CD4-positive, alpha-beta T cell treated with Interleukin-17A for 1 hour (primary cell): ENCODE data around the gene FAM120A.
A peak's percentile ranks its signal among the peaks of the same experiment; 100 is the strongest.
"Not testable (repeated sequence)": the region's sequence is repeated elsewhere in the genome, so short reads cannot be mapped to it uniquely, and the experiment has no call there.

Experiments
- DNase-seq: peaks from one replicate; pipeline ENCODE4 v3.0.0-alpha.2; 2020

The FAM120A gene, protein sequence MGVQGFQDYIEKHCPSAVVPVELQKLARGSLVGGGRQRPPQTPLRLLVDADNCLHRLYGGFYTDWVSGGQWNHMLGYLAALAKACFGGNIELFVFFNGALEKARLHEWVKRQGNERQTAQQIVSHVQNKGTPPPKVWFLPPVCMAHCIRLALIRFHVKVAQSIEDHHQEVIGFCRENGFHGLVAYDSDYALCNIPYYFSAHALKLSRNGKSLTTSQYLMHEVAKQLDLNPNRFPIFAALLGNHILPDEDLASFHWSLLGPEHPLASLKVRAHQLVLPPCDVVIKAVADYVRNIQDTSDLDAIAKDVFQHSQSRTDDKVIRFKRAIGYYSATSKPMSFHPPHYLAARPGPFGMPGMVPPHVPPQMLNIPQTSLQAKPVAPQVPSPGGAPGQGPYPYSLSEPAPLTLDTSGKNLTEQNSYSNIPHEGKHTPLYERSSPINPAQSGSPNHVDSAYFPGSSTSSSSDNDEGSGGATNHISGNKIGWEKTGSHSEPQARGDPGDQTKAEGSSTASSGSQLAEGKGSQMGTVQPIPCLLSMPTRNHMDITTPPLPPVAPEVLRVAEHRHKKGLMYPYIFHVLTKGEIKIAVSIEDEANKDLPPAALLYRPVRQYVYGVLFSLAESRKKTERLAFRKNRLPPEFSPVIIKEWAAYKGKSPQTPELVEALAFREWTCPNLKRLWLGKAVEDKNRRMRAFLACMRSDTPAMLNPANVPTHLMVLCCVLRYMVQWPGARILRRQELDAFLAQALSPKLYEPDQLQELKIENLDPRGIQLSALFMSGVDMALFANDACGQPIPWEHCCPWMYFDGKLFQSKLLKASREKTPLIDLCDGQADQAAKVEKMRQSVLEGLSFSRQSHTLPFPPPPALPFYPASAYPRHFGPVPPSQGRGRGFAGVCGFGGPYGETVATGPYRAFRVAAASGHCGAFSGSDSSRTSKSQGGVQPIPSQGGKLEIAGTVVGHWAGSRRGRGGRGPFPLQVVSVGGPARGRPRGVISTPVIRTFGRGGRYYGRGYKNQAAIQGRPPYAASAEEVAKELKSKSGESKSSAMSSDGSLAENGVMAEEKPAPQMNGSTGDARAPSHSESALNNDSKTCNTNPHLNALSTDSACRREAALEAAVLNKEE

DNA sequence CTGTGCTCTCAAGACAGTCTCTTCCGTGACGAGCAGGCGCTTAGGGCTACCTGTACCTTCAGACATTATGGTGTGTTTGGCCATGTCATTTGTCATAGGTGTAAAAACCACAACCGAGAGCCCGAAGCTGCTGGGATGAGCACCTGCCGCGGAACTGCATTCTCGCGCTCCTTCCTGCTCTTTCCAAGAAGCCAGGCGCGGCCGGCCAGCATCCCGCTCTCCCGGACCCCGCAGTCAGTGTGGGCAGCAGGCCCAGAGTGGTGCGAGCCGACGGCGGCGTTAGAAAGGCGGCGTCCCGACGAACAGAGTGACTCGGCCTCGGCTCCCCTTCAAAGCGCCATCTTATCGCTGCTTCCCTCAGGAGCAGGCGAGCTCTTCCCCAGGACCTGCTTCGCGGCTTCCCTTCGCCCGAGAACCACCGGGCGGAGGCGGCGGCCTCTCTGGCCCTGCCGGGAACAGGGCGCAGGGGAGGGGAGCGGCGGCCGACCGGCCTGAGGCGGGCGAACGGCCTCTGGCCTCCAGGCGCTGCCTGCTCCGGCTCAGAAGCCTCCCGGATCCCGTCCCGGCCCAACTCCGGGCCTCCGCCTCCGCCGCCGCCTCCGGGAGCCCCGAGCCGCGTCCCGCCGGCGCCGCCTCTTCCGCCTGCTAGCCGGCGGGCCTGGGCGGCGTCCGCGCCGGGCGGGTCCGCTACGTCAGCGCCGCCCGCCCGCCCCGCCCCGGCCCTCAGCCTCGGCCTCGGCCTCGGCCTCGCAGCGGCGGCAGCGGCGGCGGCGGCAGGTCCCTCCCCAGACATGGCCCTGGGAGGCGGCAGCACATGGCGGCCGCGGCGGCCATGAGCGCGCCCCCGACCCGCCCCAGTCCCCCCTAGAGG lies at the start of gene FAM120A:
Gene FAM120A (plus strand): TSS at position 741 of the 871 bp plus-strand sequence. CDS start 231 bp downstream, outside the sequence.
- peak; percentile 79 for DNase-seq

DNA sequence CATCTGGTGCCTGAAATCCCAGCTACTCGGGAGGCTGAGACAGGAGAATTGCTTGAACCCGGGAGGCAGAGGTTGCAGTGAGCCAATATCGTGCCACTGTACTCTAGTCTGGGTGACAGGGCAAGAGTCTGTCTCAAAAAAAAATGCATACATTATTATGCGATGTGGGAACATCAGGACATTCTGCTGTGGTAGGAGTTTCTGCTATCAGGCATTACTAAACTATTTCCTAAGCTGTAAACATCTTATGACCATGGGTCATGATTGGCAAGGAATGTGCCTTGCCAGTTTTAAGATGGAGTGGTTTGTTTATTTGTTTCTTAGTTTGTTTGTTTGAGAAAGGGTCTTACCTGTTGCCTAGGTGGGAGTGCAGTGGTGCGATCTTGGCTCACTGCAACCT lies 45.1 kb upstream of the FAM120A start:
- no peak for DNase-seq

DNA sequence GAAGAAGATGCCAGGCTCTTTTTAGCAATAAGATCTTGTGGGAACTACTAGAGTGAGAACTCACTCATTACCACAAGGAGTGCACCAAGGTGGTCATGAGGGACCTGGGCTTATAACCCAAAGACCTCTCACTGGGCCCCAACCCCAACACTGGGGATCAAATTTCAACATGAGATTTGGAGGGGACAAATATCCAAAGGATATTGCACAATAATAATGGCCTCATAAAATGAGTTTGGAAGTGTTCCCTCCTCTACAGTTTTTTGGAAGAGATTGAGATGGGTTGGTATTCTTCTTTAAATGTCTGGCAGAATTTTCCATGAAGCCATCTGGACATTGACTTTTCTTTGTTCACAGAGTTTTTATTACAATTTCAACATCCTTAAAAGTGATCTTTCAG lies 38.0 kb upstream of the FAM120A start:
- DNase-seq = no peak

DNA sequence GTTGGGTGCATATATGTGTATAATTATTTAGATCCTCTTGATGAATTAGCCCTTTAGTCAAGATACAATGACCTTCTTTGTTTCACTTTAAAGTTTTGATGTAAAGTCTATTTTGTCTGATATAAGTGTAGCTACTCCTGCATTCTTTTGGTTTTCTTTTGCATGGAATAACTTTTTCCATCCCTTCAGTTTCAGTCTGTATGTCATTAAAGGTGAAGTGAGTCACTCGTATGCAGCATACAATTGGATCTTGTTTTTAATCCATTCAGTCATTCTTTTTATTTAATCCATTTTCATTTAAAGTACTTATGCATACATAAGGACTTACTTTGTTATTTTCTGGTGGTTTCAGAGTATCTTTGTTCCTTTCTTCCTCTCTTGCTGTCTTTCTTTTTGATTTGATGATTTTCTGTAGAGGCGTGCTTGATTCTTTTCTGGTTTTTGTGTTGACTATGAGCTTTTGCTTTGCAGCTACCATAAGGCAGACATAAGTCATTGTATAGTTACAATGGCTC lies 36.3 kb upstream of the FAM120A start:
- no peak for DNase-seq

DNA sequence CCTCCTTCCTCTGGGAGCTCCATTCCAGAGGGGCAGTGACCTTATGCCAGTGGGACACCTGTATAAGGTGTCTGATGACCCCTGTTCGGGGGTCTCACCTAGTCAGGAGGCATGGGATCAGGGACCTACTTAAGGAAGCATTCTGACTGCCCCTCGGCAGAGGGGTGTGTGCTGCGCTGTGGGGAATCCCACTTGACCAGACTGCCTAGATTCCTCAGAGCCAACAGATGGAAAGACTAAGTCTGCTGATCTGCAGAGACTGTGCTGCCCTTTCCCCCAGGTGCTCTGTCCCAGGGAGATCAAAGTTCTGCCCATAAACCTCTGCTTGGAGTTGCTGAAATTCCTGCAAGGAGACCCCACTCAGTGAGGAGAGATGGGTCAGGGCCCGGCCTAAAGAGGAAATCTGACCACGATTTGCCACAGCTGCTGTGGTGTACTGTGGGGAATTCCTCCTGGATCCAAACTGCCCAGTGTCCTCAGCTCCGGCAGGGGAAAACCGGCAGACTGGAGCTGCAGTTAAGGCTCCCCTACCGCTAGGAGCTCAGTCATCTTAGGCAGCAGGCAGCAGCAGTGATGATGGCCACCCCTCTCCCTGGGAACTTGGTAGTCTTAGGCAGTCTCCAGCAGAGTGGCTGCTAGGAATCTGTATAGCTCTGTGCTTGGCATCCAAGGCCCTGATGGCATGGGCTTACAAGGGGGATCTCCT lies 34.8 kb upstream of the FAM120A start:
- DNase-seq = no peak

DNA sequence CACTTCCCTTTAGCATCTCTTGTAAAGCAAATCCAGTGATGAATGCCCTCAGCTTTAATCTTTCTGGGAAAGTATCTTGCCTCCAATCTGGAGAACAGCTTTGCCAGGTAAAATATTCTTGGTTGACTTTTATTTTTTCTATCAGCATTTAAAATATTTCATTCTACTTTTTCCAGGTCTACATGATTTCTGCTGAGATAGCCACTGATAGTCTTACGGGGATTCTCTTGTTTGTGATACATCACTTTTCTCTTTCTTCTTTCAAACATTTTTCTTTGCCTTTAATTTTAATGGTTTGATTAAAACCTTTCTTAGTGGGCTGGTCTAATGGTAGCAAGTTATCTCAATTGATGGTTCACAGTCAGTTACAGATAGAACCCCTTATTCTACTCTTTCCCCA lies 33.9 kb upstream of the FAM120A start:
- no peak for DNase-seq

DNA sequence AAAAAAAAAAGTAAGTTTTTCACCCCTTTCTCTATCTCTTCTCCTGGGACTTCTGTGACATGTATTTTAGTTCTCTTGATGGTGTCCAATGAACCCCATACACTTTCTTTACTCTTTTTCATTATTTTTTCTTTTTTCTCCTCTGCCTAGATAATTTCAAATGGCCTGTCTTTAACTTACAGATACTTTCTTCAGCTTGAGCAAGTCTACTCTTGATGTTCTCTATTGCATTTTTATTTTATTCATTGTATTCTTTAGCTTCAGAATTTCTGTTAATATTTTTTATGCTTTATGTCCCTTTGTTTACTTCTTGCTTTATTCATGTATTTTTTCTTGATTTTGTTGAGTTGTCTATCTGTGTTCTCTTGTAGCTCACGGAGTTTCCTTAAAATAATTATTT lies 32.5 kb upstream of the FAM120A start:
- no peak for DNase-seq

DNA sequence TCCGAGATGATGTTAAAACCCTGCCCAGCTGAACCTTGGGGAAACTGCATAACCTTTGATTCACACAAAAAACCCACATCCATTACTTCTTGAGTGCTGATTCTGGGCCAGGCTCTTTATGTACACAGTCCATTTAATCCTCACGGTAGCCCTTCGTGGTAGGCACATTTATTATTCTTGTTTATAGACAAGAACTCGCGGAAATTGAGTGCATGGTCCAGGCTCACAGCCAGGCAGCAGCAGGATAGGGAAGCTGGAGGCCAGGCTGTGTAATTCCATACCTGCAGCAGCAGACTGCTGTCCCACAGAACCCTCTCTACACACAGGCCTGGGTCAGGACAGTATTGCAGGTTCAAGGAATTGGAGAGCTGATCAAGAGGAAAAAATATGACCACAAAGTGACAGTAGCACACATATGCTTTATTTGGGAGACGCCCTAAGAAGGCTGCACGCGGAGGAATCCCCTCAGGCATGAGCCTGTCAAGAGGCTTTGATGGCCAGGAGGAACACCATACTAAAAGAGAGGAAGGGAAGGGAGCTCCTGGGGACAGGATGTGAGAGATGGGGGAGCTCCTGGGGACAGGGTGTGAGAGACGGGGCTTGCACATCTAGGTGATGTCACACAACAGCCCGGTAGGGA lies 28.4 kb upstream of the FAM120A start:
- no peak for DNase-seq

DNA sequence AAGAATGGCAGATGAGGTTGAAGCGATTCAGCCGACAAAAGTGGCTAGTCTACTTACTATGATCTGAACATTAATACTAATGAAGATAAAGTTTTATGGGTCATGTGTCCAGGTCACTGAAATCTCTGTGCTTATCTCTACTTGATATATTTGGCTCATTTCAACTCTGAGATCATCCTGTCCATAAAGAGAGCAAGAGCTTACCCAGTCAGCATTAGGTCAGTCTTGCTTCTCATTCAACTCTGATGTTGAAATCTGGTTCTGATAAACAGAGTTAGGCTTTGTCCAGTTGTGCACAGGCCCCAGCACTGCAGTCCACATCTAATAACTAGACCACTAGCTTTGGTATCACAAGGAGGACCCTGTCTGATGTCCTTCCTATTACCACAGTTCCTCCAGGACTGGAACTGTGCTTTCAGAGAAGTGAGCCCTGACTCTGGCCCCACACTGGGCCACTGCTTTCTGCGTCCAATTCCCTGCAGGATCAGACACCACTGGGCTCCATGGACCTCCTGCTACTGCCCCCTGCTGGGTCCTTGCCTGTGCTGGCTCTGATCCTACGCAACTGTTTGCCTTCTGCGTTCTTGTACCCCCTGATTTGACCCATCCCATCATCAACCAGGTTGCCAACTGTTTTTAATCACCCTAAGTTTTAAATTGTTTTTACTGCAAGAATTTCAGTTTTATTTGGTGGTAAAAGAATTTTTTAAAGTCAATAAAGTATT lies 23.7 kb upstream of the FAM120A start:
- DNase-seq = no peak

DNA sequence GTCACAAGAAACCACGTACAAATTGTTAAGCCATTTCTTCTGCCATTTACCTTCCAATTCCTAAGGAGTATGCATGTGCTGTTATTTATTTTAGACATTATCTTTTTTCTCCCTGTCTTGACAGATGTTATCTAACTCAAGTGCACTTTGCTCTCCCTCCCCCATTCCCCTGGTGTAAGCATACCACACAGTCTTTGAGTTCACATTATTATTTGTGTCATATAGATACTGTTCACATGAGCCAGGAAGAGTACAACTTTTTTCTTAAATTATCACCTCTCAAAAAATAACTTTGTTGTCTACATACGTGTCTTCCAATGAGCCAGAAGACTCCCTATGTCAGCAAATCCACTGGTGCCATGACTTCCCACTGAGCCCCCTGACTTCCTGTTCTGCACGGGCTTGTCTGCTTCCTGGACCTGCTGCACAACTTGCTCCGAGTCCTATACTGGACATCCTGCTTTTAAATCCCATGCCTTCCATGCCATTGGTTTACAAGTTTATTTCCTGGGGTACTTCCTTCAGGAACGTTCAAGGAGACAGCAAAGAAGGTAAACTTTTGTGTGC lies 19.9 kb upstream of the FAM120A start:
- no peak for DNase-seq

DNA sequence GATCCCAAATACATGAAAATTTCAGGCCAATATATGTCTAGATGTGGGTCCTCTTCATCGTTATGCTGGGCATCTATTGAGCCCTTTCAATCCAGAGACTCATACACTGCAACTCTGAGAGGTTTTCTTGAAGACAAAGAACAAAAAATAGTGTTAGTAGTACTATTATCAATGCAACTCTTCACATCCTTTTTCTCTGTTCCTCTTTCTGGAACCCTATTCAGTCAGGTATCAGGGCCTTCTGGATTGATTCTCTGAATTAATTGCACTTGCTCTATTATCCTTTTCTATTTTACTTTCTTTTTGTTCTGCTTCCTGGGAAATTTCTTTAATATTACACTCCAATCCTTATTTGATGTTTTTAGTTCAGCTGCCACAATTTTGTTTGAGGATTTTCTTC lies 18.5 kb upstream of the FAM120A start:
- DNase-seq = no peak

DNA sequence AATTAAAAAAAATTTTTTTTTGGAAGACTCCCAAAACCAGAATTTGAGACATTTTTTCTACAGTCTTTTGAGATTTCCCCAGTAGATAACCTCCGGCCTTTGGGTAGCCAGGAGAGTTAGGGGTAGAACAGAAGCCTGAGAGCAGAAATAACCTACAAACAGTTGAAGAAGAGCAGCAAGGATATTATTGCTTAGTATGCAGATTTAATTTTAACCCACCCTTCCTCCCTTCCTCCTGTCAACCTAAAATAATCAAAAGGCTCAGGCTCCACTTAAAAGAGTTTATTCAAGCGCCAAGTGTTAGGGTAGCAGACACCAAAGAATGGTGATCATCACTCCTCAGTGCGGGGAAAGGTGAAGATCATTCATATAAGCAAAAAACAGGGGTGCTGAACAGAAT lies 17.4 kb upstream of the FAM120A start:
- DNase-seq = no peak

DNA sequence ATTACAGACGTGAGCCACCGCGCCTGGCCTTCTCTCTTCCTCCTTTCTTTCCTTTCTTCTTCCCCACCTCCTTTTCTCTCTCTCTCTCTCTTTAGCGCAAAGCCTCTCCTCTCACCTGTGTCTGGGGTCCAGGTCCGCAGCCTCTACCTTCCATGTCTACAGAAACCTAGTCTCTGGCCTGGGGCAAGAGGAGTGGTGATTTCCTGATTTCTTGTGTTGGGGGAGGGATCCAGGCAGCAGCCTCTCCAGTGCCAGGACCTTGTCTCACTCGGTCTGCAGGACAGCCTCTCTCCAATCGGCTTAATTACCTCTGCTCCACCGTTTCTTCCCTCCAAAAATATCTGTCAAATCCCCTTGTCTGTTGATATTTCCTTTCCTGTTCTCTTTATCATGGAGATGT lies 16.1 kb upstream of the FAM120A start:
- DNase-seq = no peak

DNA sequence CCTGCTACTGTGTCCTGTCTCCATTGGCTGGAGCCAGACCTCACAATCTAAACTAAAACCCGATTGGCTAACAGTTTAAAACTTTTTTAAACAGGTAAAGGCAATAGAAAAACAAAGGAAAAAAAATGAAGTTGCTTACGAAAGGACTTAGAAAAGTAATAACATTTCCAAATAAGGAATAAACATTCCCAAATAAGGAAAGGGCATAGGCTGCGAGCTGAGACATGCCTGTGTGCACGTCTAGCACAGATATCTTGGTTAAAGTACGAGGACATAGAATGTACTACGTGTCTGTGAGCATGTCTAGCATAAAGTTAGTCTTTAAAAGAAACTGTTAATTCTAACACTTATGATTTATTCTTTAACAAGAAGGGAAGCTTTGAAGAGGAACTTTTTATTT lies 15.3 kb upstream of the FAM120A start:
- no peak for DNase-seq

DNA sequence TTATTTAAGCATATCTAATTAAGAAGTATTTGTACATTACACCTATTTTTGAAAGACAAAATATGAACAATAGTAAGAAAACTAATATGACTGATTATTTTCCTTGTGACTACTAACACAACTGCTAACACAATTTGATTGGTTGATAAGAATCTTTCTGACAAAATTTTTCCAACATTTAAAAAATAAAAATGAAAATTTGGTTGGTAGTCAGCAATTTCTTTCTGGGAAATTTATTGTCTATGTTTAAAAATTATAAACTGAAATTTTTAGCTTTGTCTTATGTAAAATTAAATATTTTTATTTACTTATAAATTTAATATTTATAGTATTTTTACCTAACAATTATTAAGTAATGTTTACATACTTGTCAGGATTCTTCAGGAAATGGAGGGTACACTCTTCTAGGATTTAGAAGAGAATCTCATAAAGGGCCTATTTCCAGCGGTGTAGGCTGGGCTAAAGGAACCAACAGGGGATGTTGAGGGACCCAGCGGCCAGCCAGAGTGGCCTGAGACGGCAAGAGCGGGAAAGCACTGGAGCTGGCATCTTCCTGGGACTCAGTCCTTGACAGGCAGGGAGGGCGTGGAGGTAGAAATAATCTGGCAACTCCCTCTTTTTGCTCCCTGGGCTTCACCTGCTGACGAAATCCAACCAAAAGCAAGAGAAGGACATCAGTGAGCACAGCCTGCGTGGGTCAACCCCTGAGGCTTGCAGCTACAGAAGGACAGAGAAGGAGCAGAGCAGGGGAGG lies 14.7 kb upstream of the FAM120A start:
- DNase-seq = no peak

DNA sequence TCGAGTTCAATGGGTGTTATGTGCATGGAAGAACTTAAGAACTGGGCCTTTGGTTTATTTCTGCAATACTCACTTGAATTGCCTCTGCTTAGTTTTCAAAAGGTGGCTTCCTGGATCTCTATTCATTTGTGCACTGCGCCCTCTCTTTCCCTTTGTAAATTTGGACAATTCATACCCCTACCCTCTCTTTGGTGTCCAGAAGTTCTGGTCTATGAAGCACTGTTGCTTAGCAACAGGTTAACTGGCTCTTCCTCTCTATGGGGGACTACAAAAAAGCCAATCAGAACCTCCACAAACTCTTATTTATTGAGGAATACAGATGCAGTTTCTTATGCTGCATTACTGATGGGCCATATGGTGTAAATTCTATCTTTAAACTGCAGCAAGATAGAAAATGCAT lies 13.5 kb upstream of the FAM120A start:
- DNase-seq = no peak

DNA sequence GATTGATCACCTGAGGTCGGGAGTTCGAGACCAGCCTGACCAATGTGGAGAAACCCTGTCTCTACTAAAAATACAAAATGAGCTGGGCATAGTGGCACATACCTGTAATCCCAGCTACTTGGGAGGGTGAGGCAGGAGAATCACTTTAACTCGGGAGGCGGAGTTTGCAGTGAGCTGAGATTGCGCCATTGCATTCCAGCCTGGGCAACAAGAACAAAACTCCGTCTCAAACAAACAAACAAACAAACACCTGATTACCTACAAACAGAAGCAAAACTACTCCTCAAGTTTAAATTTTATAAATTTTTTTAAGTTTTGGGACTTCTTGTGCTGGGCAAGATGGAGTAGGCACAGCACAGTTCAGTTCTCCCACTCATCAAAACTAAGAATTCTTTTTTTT lies 12.2 kb upstream of the FAM120A start:
- not testable (repeated sequence) for DNase-seq

DNA sequence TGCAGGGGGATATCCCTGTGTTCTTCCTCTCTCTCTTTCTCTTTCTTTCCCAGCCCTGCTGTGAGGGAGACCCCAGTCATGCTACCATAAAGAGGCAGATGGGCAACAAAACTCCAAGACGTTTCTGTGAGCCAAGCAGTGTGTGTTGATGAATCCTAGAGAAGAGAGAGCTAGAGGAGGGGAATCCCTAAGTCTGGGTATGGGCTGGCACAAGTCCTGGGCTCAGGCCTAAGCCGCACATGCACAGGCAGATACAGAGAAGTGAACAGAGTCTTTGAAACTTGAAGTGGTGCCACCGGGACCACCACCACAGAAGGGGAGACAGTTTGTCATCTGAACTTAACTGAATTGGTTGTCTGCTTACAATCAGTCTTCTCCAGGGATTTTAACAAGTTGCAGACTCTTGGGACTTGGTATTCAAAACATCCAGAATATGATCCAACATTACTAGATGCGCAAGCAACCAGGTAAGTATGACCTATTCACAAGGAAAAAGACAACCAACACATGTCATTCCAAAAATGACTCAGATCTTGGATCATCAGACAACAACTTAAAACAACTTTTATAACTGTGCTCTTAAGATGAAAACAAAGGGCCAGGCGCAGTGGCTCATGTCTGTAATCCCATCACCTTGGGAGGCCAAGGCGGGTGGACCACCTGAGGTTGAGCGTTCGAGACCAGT lies 10.4 kb upstream of the FAM120A start:
- no peak for DNase-seq

DNA sequence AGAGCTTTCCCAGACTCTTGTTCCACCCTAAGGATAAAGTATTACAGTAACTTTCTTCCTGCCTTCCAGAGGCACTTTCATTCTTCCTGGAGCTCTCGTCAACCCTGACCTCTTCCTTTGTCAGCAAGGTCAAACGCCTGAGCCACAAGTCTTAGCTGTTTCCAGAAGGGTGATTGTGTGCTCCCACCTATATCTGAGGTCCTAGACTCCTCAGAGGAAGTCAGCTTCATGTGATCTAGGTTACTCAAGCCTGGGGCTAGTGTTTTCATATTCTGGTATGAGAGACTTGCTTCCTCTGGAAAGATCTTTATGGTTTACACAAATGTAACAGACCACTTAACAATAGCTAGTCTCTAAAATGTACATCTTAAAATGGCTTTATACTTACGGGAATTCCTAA lies 5.4 kb upstream of the FAM120A start:
- no peak for DNase-seq
